Measurements from ENCODE around the gene ARFGEF2.

The ARFGEF2 gene

GRCh38 chr20:48877304-48877703 lies 44.2 kb upstream of the ARFGEF2 start:
- Histone ChIP-seq H3K4me2 (ENCODE audit: insufficient read depth, low read length) (no peak overlapping the region), H2AFZ (ENCODE audit: low read depth, low read length) (no peak overlapping the region), H3K27ac (ENCODE audit: low read length) (no peak overlapping the region), H3K36me3 (ENCODE audit: insufficient read depth, low read length) (no peaks in the 10 kb centered on the region), H3K9me3 (ENCODE audit: insufficient read depth, low read length, severe bottlenecking) (no peaks in the 10 kb centered on the region), H3K79me2 (ENCODE audit: insufficient read depth, low read length) (no peaks in the 10 kb centered on the region), H3K9ac (ENCODE audit: low read depth, low read length) (no peak overlapping the region), H3K4me3 (ENCODE audit: low read depth in 1 of 2, low read length in 2 of 2) (no peak overlapping the region), H4K20me1 (ENCODE audit: insufficient read depth, low read length) (peaks cover 4% of the 10 kb centered on the region; the same call in 1 of the 2 replicates), H3K27me3 (ENCODE audit: insufficient read depth, low read length, poor library complexity) (no peaks in the 10 kb centered on the region), H3K4me1 (ENCODE audit: insufficient read depth, low read length) (no peaks in the 10 kb centered on the region)
- DNase-seq (peak; percentile 35), ATAC-seq (ENCODE audit: insufficient read depth, low read depth) (peak; percentile 72)
- TF ChIP-seq CTCF (IDR thresholded peaks at IDR 0.05; ENCODE audit: borderline replicate concordance, extremely low read depth, low read length, poor library complexity, severe bottlenecking) (peak; percentile 44), EZH2 (IDR thresholded peaks at IDR 0.05; ENCODE audit: borderline replicate concordance, low read depth, low read length, severe bottlenecking) (no peak)

GRCh38 chr20:48878534-48879248 lies 42.8 kb upstream of the ARFGEF2 start:
- no peak overlapping the region for H3K4me3 ChIP-seq (ENCODE audit: low read depth in 1 of 2, low read length in 2 of 2)
- DNase-seq, result no peak
- H3K36me3 ChIP-seq (ENCODE audit: insufficient read depth, low read length), result no peaks in the 10 kb centered on the region
- H3K9me3 ChIP-seq (ENCODE audit: insufficient read depth, low read length, severe bottlenecking), result no peaks in the 10 kb centered on the region
- H3K4me2 ChIP-seq (ENCODE audit: insufficient read depth, low read length), result no peak overlapping the region
- no peak overlapping the region for H3K27ac ChIP-seq (ENCODE audit: low read length)
- H3K9ac ChIP-seq (ENCODE audit: low read depth, low read length), result no peak overlapping the region
- no peak overlapping the region for H2AFZ ChIP-seq (ENCODE audit: low read depth, low read length)
- ATAC-seq (ENCODE audit: insufficient read depth, low read depth), result no peak
- no peaks in the 10 kb centered on the region for H3K79me2 ChIP-seq (ENCODE audit: insufficient read depth, low read length)
- no peaks in the 10 kb centered on the region for H3K27me3 ChIP-seq (ENCODE audit: insufficient read depth, low read length, poor library complexity)
- TF ChIP-seq CTCF (IDR thresholded peaks at IDR 0.05; ENCODE audit: borderline replicate concordance, extremely low read depth, low read length, poor library complexity, severe bottlenecking) (no peak), EZH2 (IDR thresholded peaks at IDR 0.05; ENCODE audit: borderline replicate concordance, low read depth, low read length, severe bottlenecking) (no peak)
- H4K20me1 ChIP-seq (ENCODE audit: insufficient read depth, low read length), result peaks cover 4% of the 10 kb centered on the region; the same call in 1 of the 2 replicates
- H3K4me1 ChIP-seq (ENCODE audit: insufficient read depth, low read length), result no peaks in the 10 kb centered on the region

GRCh38 chr20:48879612-48880245 lies 41.8 kb upstream of the ARFGEF2 start:
- TF ChIP-seq CTCF (IDR thresholded peaks at IDR 0.05; ENCODE audit: borderline replicate concordance, extremely low read depth, low read length, poor library complexity, severe bottlenecking), result no peak
- TF ChIP-seq EZH2 (IDR thresholded peaks at IDR 0.05; ENCODE audit: borderline replicate concordance, low read depth, low read length, severe bottlenecking), result no peak
- DNase-seq (no peak), ATAC-seq (ENCODE audit: insufficient read depth, low read depth) (no peak)
- Histone ChIP-seq H3K4me2 (ENCODE audit: insufficient read depth, low read length) (no peak overlapping the region), H3K27me3 (ENCODE audit: insufficient read depth, low read length, poor library complexity) (no peaks in the 10 kb centered on the region), H3K27ac (ENCODE audit: low read length) (no peak overlapping the region), H3K4me1 (ENCODE audit: insufficient read depth, low read length) (no peaks in the 10 kb centered on the region), H3K9me3 (ENCODE audit: insufficient read depth, low read length, severe bottlenecking) (no peaks in the 10 kb centered on the region), H3K4me3 (ENCODE audit: low read depth in 1 of 2, low read length in 2 of 2) (no peak overlapping the region), H3K36me3 (ENCODE audit: insufficient read depth, low read length) (no peaks in the 10 kb centered on the region), H3K9ac (ENCODE audit: low read depth, low read length) (no peak overlapping the region), H2AFZ (ENCODE audit: low read depth, low read length) (no peak overlapping the region), H4K20me1 (ENCODE audit: insufficient read depth, low read length) (peaks cover 4% of the 10 kb centered on the region; the same call in 1 of the 2 replicates), H3K79me2 (ENCODE audit: insufficient read depth, low read length) (no peaks in the 10 kb centered on the region)
